Adrenal gland (tissue), 12 donors: ENCODE data around the gene PDCD7. TPM values are rescaled to one million over a fixed set of nuclear protein-coding genes. Genes with fewer than 3 reads are reported as not detected.

Experiments used
- DNase-seq, 7 donors: peaks; one replicate each; pipeline ENCODE4 v3.0.0-alpha.2; 2019 to 2020
- H3K27ac ChIP-seq, 5 donors: fragments of 200-600 bp; sonication (generic) in 4 of 5; 1 replicate in 3 of 5; 2 replicates in 2 of 5; pipeline versions ENCODE4 v1.5.1 to v1.8.0; 2016 to 2020; ENCODE audit warnings: mild to moderate bottlenecking in 1 of 5
- H3K27me3 ChIP-seq: fragments of 200-600 bp; 2 replicates; pipeline ENCODE4 v1.8.0; 2021
- H3K36me3 ChIP-seq, 2 donors: fragments of 200-600 bp; replicated peaks in 1 of 2; 1 replicate in 1 of 2; 2 replicates in 1 of 2; pipeline versions ENCODE4 v1.5.1 to v1.8.0; 2018 to 2022
- H3K4me1 ChIP-seq, 2 donors: fragments of 200-600 bp; replicated peaks in 1 of 2; 1 replicate in 1 of 2; 2 replicates in 1 of 2; pipeline versions ENCODE4 v1.5.1 to v1.8.0; 2018 to 2021
- H3K4me3 ChIP-seq, 4 donors: fragments of 200-600 bp; sonication (generic) in 3 of 4; one replicate each; pipeline ENCODE4 v1.5.1; 2016 to 2018
- H3K9me3 ChIP-seq, 3 donors: fragments of 200-600 bp; sonication (generic) in 1 of 3; replicated peaks in 1 of 3; 1 replicate in 2 of 3; 2 replicates in 1 of 3; pipeline versions ENCODE4 v1.5.1 to v1.8.0; 2016 to 2021
- POLR2A ChIP-seq, 2 donors: fragments of 450-650 bp; IDR thresholded peaks; one replicate each; pipeline ENCODE4 v1.6.1; 2017; ENCODE audit warnings: antibody characterized with exemption in 2 of 2, mild to moderate bottlenecking in 2 of 2, moderate library complexity in 1 of 2
- WGBS, 4 donors: extraction: QIAGEN DNeasy Blood & Tissue Kit in 2 of 4; methylation state at CpG; one replicate each; pipeline versions ENCODE4 v1.1.5 to v1.1.7; 2013 to 2017; 5-methylcytosine and 5-hydroxymethylcytosine counted together
- intact Hi-C, 2 donors: fragments of 100-400 bp; cut with DNase I; formaldehyde crosslinking; loops; one replicate each; pipeline versions ENCODE4 v1.14.1 to v1.15.0; 2022 to 2023
- polyA plus RNA-seq, 3 donors: library from polyadenylated mRNA; stranded (reverse); fragments of 200-250 nt in 2 of 3; fragments of 350-450 nt in 1 of 3; fragmentation: Illumina TruSeq in 1 of 3; extraction: RNeasy Lipid Tissue Mini Kit (QIAGEN cat#74804) in 1 of 3; gene quantifications; one replicate each; pipeline ENCODE4 v1.2.3, GENCODE V29; 2013 to 2014
- total RNA-seq, 9 donors: library from RNA; depleted of rRNA in 4 of 9; stranded (reverse); fragments of >200 nt in 4 of 9; fragments of 120-200 nt in 1 of 9; fragmentation: NEBNext Ultra II Directional in 1 of 9; extraction: Animal tissue kit (Norgen Biotek cat#: 25700) in 1 of 9; gene quantifications; one replicate each; pipeline versions ENCODE4 v1.1.0 to v1.2.4, GENCODE V29; 2013 to 2023
- TF ChIP-seq, protein P1 (sequence below), 6 experiments: fragments of 450-650 bp in 4 of 6; fragments of 200-600 bp in 2 of 6; sonication (generic) in 1 of 6; IDR thresholded peaks; 1 replicate in 5 of 6; 2 replicates in 1 of 6; pipeline versions ENCODE4 v1.5.1 to v1.8.0; 2016 to 2021; ENCODE audit warnings: antibody characterized with exemption in 6 of 6, mild to moderate bottlenecking in 2 of 6, moderate library complexity in 1 of 6
- donor health status: healthy with polysubstance abuse.
- donor health status: Bipolar disorder and iron deficiency.
- donor health status: DM: yes; HTN: yes; CAD: no.
- donor health status: DM: no; HTN: no; CAD: no.
- donor health status: DM: no; HTN: no; CAD: no.
- donor health status: DM: yes; HTN: yes; CAD: no.

Gene PDCD7
- total and polyA plus RNA-seq, 12 donors = 9.8 to 121 (median 18.9) TPM

GRCh38 chr15:65071381-65071811 is 62.2 kb downstream of the PDCD7 start:
- DNase-seq = no peak
- TF ChIP-seq, protein P1, sequence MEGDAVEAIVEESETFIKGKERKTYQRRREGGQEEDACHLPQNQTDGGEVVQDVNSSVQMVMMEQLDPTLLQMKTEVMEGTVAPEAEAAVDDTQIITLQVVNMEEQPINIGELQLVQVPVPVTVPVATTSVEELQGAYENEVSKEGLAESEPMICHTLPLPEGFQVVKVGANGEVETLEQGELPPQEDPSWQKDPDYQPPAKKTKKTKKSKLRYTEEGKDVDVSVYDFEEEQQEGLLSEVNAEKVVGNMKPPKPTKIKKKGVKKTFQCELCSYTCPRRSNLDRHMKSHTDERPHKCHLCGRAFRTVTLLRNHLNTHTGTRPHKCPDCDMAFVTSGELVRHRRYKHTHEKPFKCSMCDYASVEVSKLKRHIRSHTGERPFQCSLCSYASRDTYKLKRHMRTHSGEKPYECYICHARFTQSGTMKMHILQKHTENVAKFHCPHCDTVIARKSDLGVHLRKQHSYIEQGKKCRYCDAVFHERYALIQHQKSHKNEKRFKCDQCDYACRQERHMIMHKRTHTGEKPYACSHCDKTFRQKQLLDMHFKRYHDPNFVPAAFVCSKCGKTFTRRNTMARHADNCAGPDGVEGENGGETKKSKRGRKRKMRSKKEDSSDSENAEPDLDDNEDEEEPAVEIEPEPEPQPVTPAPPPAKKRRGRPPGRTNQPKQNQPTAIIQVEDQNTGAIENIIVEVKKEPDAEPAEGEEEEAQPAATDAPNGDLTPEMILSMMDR (IDR thresholded peaks at IDR 0.05) = no peak
- TF ChIP-seq POLR2A (IDR thresholded peaks at IDR 0.05) = no peak
- no peaks in the 10 kb centered on the region for H3K9me3 ChIP-seq
- H3K27ac ChIP-seq = peak overlapping the region in 1 of 5 donors; percentile 3
- intact Hi-C loops = no loop called here
- H3K27me3 ChIP-seq = peaks cover 16% of the 10 kb centered on the region
- H3K36me3 ChIP-seq = no peaks in the 10 kb centered on the region
- H3K4me3 ChIP-seq = no peak overlapping the region
- 44 to 72% (median 59%) methylated on average over 3 to 5 of the region's 5 CpGs for WGBS, 4 donors
- peaks cover 0 to 14% of the 10 kb centered on the region in 2 donors for H3K4me1 ChIP-seq

- Histone ChIP-seq H3K4me1 (peaks cover 0 to 14% of the 10 kb centered on the region in 2 donors), H3K36me3 (no peaks in the 10 kb centered on the region), H3K27ac (peak overlapping the region in 2 of 5 donors; percentile 4 to 64), H3K4me3 (no peak overlapping the region), H3K27me3 (peaks cover 25% of the 10 kb centered on the region), H3K9me3 (no peaks in the 10 kb centered on the region)
- WGBS, 4 donors = 66 to 81% (median 73%) methylated on average over 3 to 5 of the region's 5 CpGs
- TF ChIP-seq, protein P1 (IDR thresholded peaks at IDR 0.05) = no peak
- no peak for TF ChIP-seq POLR2A (IDR thresholded peaks at IDR 0.05)
- intact Hi-C loops = no loop called here
- no peak for DNase-seq
Observed at GRCh38 chr15:65069779-65070546, 63.6 kb downstream of the PDCD7 start.

GRCh38 chr15:65069179-65069578 is 64.4 kb downstream of the PDCD7 start:
- no peaks in the 10 kb centered on the region for H3K36me3 ChIP-seq
- no peak overlapping the region for H3K4me3 ChIP-seq
- TF ChIP-seq POLR2A (IDR thresholded peaks at IDR 0.05) = no peak
- TF ChIP-seq, protein P1 (IDR thresholded peaks at IDR 0.05) = no peak
- H3K4me1 ChIP-seq = peaks cover 0 to 14% of the 10 kb centered on the region in 2 donors
- intact Hi-C loops = no loop called here
- peak in 1 of 7 donors; percentile 47 for DNase-seq
- no peaks in the 10 kb centered on the region for H3K9me3 ChIP-seq
- 65 to 75% (median 73%) methylated on average over 1 of the region's 1 CpG for WGBS, 4 donors
- peaks cover 25% of the 10 kb centered on the region for H3K27me3 ChIP-seq
- H3K27ac ChIP-seq = peak overlapping the region in 1 of 5 donors; percentile 64

DNA sequence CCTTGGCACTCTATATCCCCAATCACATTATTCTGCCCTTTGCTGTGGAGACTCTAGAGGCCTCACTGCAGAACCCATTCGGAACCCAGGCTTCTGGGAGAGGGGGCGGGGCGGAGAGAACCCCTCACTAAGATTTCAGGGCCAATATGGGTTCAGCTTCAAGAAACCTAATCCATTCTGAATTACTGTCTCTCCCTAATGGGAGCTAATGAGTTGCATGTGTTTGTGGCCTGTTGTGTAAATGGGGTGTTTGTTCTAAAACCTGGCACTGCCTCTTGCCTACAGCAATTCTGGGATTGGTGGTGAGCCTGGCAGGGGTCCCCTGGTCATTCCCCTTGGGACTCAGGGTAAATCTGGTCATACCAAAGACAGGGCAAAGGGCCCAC is 65.2 kb downstream of the PDCD7 start:
- intact Hi-C loops = no loop called here
- no peak for TF ChIP-seq POLR2A (IDR thresholded peaks at IDR 0.05)
- TF ChIP-seq, protein P1 (IDR thresholded peaks at IDR 0.05) = no peak
- Histone ChIP-seq H3K27me3 (peaks cover 25% of the 10 kb centered on the region), H3K4me1 (peaks cover 0 to 14% of the 10 kb centered on the region in 2 donors), H3K9me3 (no peaks in the 10 kb centered on the region), H3K36me3 (no peaks in the 10 kb centered on the region), H3K27ac (peak overlapping the region in 2 of 5 donors; percentile 49 to 64), H3K4me3 (no peak overlapping the region)
- DNase-seq = no peak
- WGBS, 4 donors = 78 to 96% (median 88%) methylated on average over 2 to 3 of the region's 3 CpGs
